ENCODE measurements around the gene UPK2.
"Not testable (repeated sequence)": the region's sequence is repeated elsewhere in the genome, so short reads cannot be mapped to it uniquely, and the experiment has no call there.

UPK2 gene

DNA sequence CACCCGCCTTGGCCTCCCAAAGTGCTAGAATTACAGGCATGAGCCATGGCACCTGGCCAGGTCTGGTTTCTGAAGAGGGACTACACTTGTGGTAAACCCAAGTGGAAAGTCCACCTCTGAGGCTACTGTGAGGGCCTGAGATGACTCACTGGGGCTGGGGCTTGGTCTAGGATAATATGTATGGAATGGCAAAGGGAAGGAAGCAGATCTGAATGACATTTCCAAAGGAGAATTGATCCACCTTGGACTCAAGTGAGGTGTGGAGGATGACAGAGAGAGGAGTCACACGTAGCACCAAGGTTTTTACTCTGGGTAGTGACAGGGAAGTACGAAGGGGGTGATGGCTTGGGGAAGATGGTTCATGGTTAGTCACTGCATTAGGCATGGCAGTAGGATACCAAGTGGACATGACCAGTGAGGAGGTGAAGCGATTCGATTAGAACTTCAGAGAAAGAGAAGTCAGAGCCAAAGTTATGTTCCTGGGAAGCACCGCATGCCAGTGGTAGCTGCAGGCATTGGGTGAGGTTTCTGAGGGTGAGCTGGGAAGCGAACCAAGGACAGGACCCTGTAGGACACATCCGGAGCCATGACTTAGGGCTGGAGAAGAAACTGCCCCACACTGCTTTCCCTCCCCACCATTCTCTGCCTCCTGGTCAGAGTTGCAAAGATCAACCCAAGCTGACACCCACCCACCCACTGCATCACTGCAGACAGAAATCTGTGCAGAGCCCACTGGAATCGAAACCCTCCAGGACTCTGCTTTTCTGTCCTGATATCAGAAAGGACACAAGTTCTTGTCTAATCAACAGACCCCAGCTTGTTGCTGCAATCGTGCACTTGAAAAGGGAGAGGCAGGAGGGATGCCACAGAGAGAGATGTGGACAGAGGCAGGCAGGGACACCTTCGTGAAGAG, 17.4 kb upstream of the UPK2 start:
- no peak for DNase-seq (ENCODE audit: low read depth)

DNA sequence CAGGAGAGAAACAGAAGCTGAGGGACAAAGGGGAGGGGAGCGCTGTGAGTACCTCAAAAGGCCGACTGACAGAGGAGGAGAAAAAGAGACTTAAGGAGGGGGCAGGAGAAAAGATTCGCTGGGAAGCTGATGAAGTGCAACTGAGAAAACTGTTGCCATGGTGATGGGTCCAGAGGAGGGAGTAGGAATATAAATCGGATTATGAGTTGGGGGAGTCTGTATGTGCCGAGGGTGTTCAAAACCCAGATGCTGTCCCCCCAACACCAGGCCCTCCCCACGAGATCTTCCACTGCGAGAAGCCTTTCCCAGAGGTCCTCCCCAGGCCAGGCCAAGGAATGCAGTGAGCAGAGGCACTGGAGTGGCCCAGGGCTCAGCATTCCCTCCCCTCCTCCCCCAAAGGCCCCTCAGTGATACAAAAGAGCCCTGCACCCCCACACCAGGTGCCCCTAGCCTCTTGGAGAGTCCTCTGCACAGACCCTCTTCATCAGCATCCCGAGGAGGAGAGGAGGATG, 16.6 kb upstream of the UPK2 start:
- DNase-seq (ENCODE audit: low read depth), result no peak

- DNase-seq (ENCODE audit: low read depth), result no peak
Measured at GRCh38 chr11:118939953-118940598, 16.0 kb upstream of the UPK2 start.

DNA sequence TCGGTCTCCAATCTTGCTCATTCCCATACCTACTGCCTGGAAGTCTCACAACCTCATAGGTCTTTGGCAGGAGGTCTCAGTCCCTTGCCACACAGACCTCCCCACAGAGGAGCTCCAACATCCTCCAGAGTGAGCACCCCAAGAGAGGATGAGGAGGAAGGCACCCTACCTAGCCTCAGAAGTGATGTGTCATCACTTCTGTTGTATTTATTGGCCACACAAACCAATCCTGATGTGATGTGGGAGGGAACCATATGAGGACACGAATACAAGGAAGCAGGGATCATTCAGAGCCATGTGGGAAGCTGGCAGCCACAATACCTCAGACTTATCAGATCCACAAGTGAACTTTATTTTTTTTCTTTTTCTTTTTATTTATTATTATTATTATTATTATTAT, 9.0 kb upstream of the UPK2 start:
- DNase-seq (ENCODE audit: low read depth), result no peak

- DNase-seq (ENCODE audit: low read depth), result no peak
Measured at GRCh38 chr11:118948000-118948399, 8.1 kb upstream of the UPK2 start.

- no peak for DNase-seq (ENCODE audit: low read depth)
Measured at GRCh38 chr11:118953265-118953664, 2.8 kb upstream of the UPK2 start.

GRCh38 chr11:118953976-118954375, 2.1 kb upstream of the UPK2 start:
- not testable (repeated sequence) for DNase-seq (ENCODE audit: low read depth)

DNA sequence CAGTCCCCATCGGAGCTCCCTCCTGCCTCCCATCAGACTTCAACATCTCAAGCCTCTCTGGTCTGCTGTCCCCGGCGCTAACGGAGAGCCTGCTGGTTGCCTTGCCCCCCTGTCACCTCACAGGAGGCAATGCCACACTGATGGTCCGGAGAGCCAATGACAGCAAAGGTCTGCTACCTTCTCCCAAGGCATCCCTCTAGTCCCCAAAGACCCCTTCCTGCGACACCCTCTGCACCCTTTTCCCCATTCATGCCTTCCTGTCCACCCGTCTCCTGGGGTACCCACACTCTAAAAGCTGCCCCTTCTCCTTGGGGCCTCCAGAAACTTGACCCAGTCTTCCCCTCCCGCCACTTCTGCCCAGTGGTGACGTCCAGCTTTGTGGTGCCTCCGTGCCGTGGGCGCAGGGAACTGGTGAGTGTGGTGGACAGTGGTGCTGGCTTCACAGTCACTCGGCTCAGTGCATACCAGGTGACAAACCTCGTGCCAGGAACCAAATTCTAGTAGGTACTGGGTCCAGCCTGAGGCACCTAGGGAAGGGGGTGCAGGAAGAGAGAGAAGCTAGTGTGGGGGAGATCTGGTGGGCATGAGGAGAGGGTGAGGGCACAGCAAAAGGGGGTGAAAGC, 860 bp downstream of the UPK2 start:
- no peak for DNase-seq (ENCODE audit: low read depth)

- no peak for DNase-seq (ENCODE audit: low read depth)
Measured at GRCh38 chr11:118957549-118957948, 1.5 kb downstream of the UPK2 start.

DNA sequence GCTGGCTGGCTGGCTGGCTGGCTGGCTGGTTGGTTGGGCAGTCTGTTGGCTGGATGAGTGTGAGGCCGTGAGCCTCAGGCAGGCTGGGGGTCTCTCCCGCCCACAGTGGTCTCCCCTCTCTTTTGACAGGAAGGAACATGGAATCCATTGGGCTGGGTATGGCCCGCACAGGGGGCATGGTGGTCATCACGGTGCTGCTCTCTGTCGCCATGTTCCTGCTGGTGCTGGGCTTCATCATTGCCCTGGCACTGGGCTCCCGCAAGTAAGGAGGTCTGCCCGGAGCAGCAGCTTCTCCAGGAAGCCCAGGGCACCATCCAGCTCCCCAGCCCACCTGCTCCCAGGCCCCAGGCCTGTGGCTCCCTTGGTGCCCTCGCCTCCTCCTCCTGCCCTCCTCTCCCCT, 1.9 kb downstream of the UPK2 start:
- DNase-seq (ENCODE audit: low read depth), result no peak

GRCh38 chr11:118958577-118958976, 2.5 kb downstream of the UPK2 start:
- no peak for DNase-seq (ENCODE audit: low read depth)

DNA sequence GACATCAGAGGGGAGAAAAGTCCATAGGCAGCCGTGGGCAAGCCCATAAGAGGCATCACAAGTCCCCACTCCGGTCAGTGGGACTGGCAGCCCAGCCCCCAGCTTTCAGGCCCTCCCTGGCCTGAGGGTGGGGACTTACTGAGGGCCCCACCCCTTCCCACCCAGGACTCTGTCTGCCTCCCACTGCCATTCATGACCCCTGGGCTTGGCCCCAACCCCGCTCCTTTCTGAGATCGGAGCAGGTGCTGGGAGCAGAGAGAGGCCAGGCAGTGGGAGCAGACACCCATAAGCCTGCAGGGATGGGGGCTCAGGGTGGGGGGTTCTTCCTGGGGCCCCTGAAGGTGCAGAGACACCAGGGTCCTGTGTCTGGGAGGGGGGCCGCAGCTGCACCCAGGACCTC, 5.1 kb downstream of the UPK2 start:
- DNase-seq (ENCODE audit: low read depth), result no peak

DNA sequence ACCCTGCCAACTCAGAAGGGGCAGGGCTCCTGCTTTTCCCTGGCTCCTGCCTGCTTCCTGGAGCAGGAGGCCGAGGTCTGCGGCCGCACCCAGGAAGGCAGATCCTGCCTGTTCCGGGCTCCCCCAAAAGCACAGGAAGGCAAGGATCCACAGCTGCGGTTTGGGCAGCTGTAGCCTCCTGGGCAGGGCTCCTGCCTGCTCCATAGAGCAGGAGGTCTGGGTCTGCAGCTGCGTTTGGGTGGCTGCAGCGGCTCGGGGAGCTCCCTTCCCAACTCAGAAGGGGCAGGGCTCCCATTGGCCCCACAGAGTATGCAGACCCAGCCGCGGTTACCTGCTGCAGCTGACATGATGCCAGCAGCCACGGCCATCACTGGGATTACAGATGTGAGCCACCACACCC, 5.5 kb downstream of the UPK2 start:
- no peak for DNase-seq (ENCODE audit: low read depth)

GRCh38 chr11:118969508-118969907, 13.4 kb downstream of the UPK2 start:
- not testable (repeated sequence) for DNase-seq (ENCODE audit: low read depth)

- DNase-seq (ENCODE audit: low read depth), result no peak
Measured at GRCh38 chr11:118971646-118972045, 15.5 kb downstream of the UPK2 start, which contains the start of gene FOXR1. TSS of gene FOXR1 (plus strand) at chr11:118971761. CDS start at chr11:118971932, 171 bp downstream.

DNA sequence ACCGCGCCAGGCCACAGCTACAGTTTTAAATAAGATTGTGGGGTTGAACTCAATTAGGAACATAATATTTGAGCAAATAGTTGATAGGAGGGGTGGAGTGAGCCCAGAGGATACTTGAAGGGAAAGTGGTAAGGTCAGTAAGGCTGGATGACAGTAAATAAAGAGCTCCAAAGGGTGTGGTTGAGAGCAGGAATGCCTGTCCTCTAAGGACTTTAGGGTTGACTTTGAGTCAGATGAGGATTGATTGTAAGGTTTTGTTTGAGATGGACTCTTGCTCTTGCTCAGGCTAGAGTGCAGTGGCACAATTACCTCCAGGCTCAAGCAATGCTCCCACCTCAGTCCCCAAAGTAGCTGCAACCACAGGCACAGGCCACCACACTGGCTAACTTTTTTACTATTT, 17.9 kb downstream of the UPK2 start:
- no peak for DNase-seq (ENCODE audit: low read depth)

GRCh38 chr11:118975771-118976709, 19.9 kb downstream of the UPK2 start:
- no peak for DNase-seq (ENCODE audit: low read depth)

DNA sequence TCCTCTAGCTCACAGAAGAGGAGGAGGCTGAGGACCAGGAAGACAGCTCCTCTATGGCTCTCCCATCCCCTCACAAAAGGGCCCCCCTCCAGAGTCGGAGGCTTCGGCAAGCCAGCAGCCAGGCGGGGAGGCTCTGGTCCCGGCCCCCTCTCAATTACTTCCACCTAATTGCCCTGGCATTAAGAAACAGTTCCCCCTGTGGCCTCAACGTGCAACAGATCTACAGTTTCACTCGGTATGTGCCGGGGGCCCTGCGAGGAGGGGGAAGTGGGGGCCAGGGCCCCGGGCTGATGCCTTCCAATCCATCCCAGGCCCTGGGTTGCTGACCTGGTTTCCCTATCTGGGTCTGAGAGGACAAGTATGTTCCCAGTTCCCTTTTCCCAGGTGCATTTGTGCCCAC, 23.3 kb downstream of the UPK2 start:
- DNase-seq (ENCODE audit: low read depth), result no peak

- no peak for DNase-seq (ENCODE audit: low read depth)
Measured at GRCh38 chr11:118980191-118980881, 24.2 kb downstream of the UPK2 start.

GRCh38 chr11:118984337-118984736, 28.2 kb downstream of the UPK2 start:
- DNase-seq (ENCODE audit: low read depth), result not testable (repeated sequence)

- DNase-seq (ENCODE audit: low read depth), result no peak
Measured at GRCh38 chr11:118984825-118985224, 28.7 kb downstream of the UPK2 start.

Data from stimulated activated CD8-positive, alpha-beta memory T cell treated with anti-CD3 and anti-CD28 coated beads, Interleukin-12 subunit alpha, Interleukin-12 subunit beta, amount 100 ng/mL, for 4 hours (primary cell).